HepG2 (cell line): ENCODE measurements around the gene TREH. TPM values are rescaled to one million over a fixed set of nuclear protein-coding genes. Genes with fewer than 3 reads are reported as not detected.

ENCODE experiments used
- CHD4 ChIP-seq: fragments of 200-600 bp; sonication (generic); IDR thresholded peaks from 2 replicates; pipeline ENCODE4 v1.7.0; 2017; ENCODE audit warnings: mild to moderate bottlenecking, low read length, borderline replicate concordance
- CSRNP1 ChIP-seq: sonication (generic); formaldehyde crosslinking; IDR thresholded peaks from 2 replicates; pipeline ENCODE4 v1.8.1; 2023; ENCODE audit warnings: mild to moderate bottlenecking, missing genetic modification reagents
- HCFC1 ChIP-seq: fragments of 150-350 bp; IDR thresholded peaks from 2 replicates; pipeline ENCODE4 v1.6.1; 2014; ENCODE audit warnings: low read depth, low read length
- IKZF4 ChIP-seq: sonication (generic); formaldehyde crosslinking; IDR thresholded peaks from 2 replicates; pipeline ENCODE4 v1.5.1; 2020; ENCODE audit warnings: borderline replicate concordance, mild to moderate bottlenecking, low read depth, missing genetic modification reagents; ENCODE audit errors: not compliant biosample characterization
- JUN ChIP-seq: sonication (generic); formaldehyde crosslinking; IDR thresholded peaks from 2 replicates; pipeline ENCODE4 v1.4.0; 2020; ENCODE audit warnings: mild to moderate bottlenecking, missing genetic modification reagents
- KDM2A ChIP-seq: sonication (generic); formaldehyde crosslinking; IDR thresholded peaks from 2 replicates; pipeline ENCODE4 v1.4.0; 2020; ENCODE audit warnings: low read depth, missing genetic modification reagents, borderline replicate concordance
- MBNL3 ChIP-seq: fragments of 250-450 bp; sonication (Bioruptor Pico); conservative IDR thresholded peaks from 2 replicates; pipeline ENCODE4 v1.8.0; 2022; ENCODE audit warnings: mild to moderate bottlenecking, inconsistent platforms
- MTERF4 ChIP-seq: sonication (generic); formaldehyde crosslinking; IDR thresholded peaks from 2 replicates; pipeline ENCODE4 v1.8.0; 2023; ENCODE audit warnings: mild to moderate bottlenecking, missing genetic modification reagents
- MTF1 ChIP-seq: sonication (generic); formaldehyde crosslinking; IDR thresholded peaks from 2 replicates; pipeline ENCODE4 v1.5.0; 2020; ENCODE audit warnings: missing genetic modification reagents
- NFKB2 ChIP-seq: sonication (generic); formaldehyde crosslinking; IDR thresholded peaks from 2 replicates; pipeline ENCODE4 v1.4.0; 2020; ENCODE audit warnings: missing genetic modification reagents, borderline replicate concordance
- SMARCC2 ChIP-seq: fragments of 450-650 bp; IDR thresholded peaks from 2 replicates; pipeline ENCODE4 v1.6.1; 2017; ENCODE audit warnings: antibody characterized with exemption, mild to moderate bottlenecking
- SNRNP70 ChIP-seq: fragments of 200-400 bp; formaldehyde crosslinking; IDR thresholded peaks from 2 replicates; pipeline ENCODE4 v1.6.1; 2017; ENCODE audit warnings: mild to moderate bottlenecking, low read depth, low read length, moderate library complexity
- ZFP90 ChIP-seq: sonication (generic); formaldehyde crosslinking; IDR thresholded peaks from 2 replicates; pipeline ENCODE4 v1.8.0; 2022; ENCODE audit warnings: missing genetic modification reagents, mild to moderate bottlenecking, inconsistent platforms, borderline replicate concordance
- ZNF20 ChIP-seq: sonication (generic); formaldehyde crosslinking; IDR thresholded peaks from 2 replicates; pipeline ENCODE4 v1.4.0; 2020; ENCODE audit warnings: mild to moderate bottlenecking, moderate library complexity, missing genetic modification reagents
- ZNF24 ChIP-seq: fragments of 450-650 bp; IDR thresholded peaks from 2 replicates; pipeline ENCODE4 v1.6.1; 2017; ENCODE audit warnings: antibody characterized with exemption, mild to moderate bottlenecking
- ZNF253 ChIP-seq: sonication (generic); formaldehyde crosslinking; IDR thresholded peaks from 2 replicates; pipeline ENCODE4 v1.8.0; 2022; ENCODE audit warnings: mild to moderate bottlenecking, missing genetic modification reagents, borderline replicate concordance
- ZNF362 ChIP-seq: sonication (generic); formaldehyde crosslinking; IDR thresholded peaks from 2 replicates; pipeline ENCODE4 v1.4.0; 2020; ENCODE audit warnings: missing genetic modification reagents, mild to moderate bottlenecking, borderline replicate concordance
- ZNF431 ChIP-seq: sonication (generic); formaldehyde crosslinking; IDR thresholded peaks from 2 replicates; pipeline ENCODE4 v1.9.0; 2022; ENCODE audit warnings: missing genetic modification reagents, low read depth, mild to moderate bottlenecking, borderline replicate concordance
- ZNF432 ChIP-seq: sonication (generic); formaldehyde crosslinking; IDR thresholded peaks from 2 replicates; pipeline ENCODE4 v1.5.0; 2020; ENCODE audit warnings: missing genetic modification reagents, mild to moderate bottlenecking, borderline replicate concordance
- ZNF501 ChIP-seq: sonication (generic); formaldehyde crosslinking; IDR thresholded peaks from 2 replicates; pipeline ENCODE4 v1.5.1; 2020; ENCODE audit warnings: mild to moderate bottlenecking, moderate library complexity, missing genetic modification reagents
- ZNF777 ChIP-seq: sonication (generic); formaldehyde crosslinking; IDR thresholded peaks from 2 replicates; pipeline ENCODE4 v1.4.0; 2020; ENCODE audit warnings: missing genetic modification reagents
- ZNF780A ChIP-seq: sonication (generic); formaldehyde crosslinking; IDR thresholded peaks from 2 replicates; pipeline ENCODE4 v1.8.0; 2022; ENCODE audit warnings: mild to moderate bottlenecking, missing genetic modification reagents, moderate library complexity
- ZNF782 ChIP-seq: sonication (generic); formaldehyde crosslinking; IDR thresholded peaks from 2 replicates; pipeline ENCODE4 v1.4.0; 2020; ENCODE audit warnings: missing genetic modification reagents, mild to moderate bottlenecking, borderline replicate concordance
- ZSCAN21 ChIP-seq: sonication (generic); formaldehyde crosslinking; IDR thresholded peaks from 2 replicates; pipeline ENCODE4 v1.8.0; 2022; ENCODE audit warnings: mild to moderate bottlenecking, missing genetic modification reagents, moderate library complexity, borderline replicate concordance
- ZSCAN5A ChIP-seq: sonication (generic); formaldehyde crosslinking; IDR thresholded peaks from 2 replicates; pipeline ENCODE4 v1.8.0; 2022; ENCODE audit warnings: mild to moderate bottlenecking, missing genetic modification reagents, borderline replicate concordance
- polyA plus RNA-seq, 8 experiments: library from polyadenylated mRNA; depleted of rRNA in 3 of 8; stranded (reverse) in 7 of 8; unstranded in 1 of 8; fragments of >200 nt; fragmentation: Illumina TruSeq in 4 of 8; extraction: Trizol in 4 of 8; gene quantifications; 2 replicates each; pipeline versions ENCODE4 v1.2.1 to v1.2.3, GENCODE V29; 2011 to 2016; ENCODE audit warnings: low read depth in 4 of 8, missing spikeins in 1 of 8, mixed read lengths in 1 of 8; ENCODE audit not compliant: insufficient read depth in 1 of 8
- total RNA-seq, 5 experiments: library from RNA; depleted of rRNA; stranded (reverse); fragments of >200 nt; fragmentation: Illumina TruSeq; extraction: Trizol; gene quantifications; 2 replicates each; pipeline ENCODE4 v1.2.3, GENCODE V29; 2016; ENCODE audit warnings: low read depth in 1 of 5

TREH gene
- total and polyA plus RNA-seq, 2 of the 13 experiments (the other 11 are each of a cell fraction or from before 2014, with no cell fraction given): 0.53 to 0.86 TPM

- TF ChIP-seq ZNF782 (CRISPR knock-in tag): no peak
- TF ChIP-seq HCFC1: no peak
- no peak for TF ChIP-seq ZNF431 (CRISPR knock-in tag)
- no peak for TF ChIP-seq JUN (CRISPR knock-in tag)
- TF ChIP-seq ZSCAN5A (CRISPR knock-in tag): no peak
- 0 out of 2 replicates have a peak, but pooled peaks have one; percentile 39 for TF ChIP-seq ZNF777 (CRISPR knock-in tag)
- TF ChIP-seq NFKB2 (CRISPR knock-in tag): no peak; the same call in 1 of the 2 replicates
- no peak for TF ChIP-seq ZNF24
- TF ChIP-seq SNRNP70: no peak
- no peak for TF ChIP-seq MTF1 (CRISPR knock-in tag)
- no peak for TF ChIP-seq ZNF432 (CRISPR knock-in tag)
- no peak for TF ChIP-seq CHD4
- TF ChIP-seq ZNF362 (CRISPR knock-in tag): no peak
- TF ChIP-seq ZNF780A (CRISPR knock-in tag): no peak
- no peak for TF ChIP-seq MTERF4
- TF ChIP-seq ZFP90 (CRISPR knock-in tag): 0 out of 2 replicates have a peak, but pooled peaks have one; percentile 38
- peak; percentile 96 for TF ChIP-seq KDM2A
- no peak for TF ChIP-seq ZSCAN21
- TF ChIP-seq SMARCC2: no peak
- no peak for TF ChIP-seq CSRNP1 (CRISPR knock-in tag)
- TF ChIP-seq MBNL3 (CRISPR knock-in tag): no peak
- no peak for TF ChIP-seq IKZF4 (CRISPR knock-in tag)
- no peak for TF ChIP-seq ZNF253 (CRISPR knock-in tag)
- TF ChIP-seq ZNF20 (CRISPR knock-in tag): no peak
- peak; percentile 54 for TF ChIP-seq ZNF501 (CRISPR knock-in tag)
Measured at GRCh38 chr11:118659314-118659952, 20.0 kb downstream of the TREH start (continued).
